Measurements from ENCODE around the gene PLCD1. TPM values are rescaled to one million over a fixed set of nuclear protein-coding genes. Genes with fewer than 3 reads are reported as not detected.
"Not testable (repeated sequence)": the region's sequence is repeated elsewhere in the genome, so short reads cannot be mapped to it uniquely, and the experiment has no call there.

PLCD1 gene
- total RNA-seq, 4 donors from 2014 or later, result 9.7 to 41.5 (median 27.2) TPM

- Histone ChIP-seq H3K4me3 (no peak overlapping the region), H3K9me3 (no peaks in the 10 kb centered on the region), H3K36me3 (no peaks in the 10 kb centered on the region), H3K4me1 (peaks cover 0 to 4% of the 10 kb centered on the region in 2 donors), H3K27ac (no peak overlapping the region), H3K27me3 (no peaks in the 10 kb centered on the region)
- DNase-seq, result no peak
- TF ChIP-seq POLR2A (IDR thresholded peaks at IDR 0.05), result no peak
- TF ChIP-seq CTCF (IDR thresholded peaks at IDR 0.05), result no peak
- intact Hi-C loops (cut with DNase I; ENCODE audit: low total_unique reads), result no loop called here
Observed at GRCh38 chr3:38036286-38036685, 6.8 kb upstream of the PLCD1 start.

GRCh38 chr3:38034335-38034734 is 4.9 kb upstream of the PLCD1 start:
- H3K27me3 ChIP-seq; H3K4me3 ChIP-seq; H3K36me3 ChIP-seq; intact Hi-C loops (cut with DNase I; ENCODE audit: low total_unique reads); H3K4me1 ChIP-seq; H3K27ac ChIP-seq; DNase-seq; H3K9me3 ChIP-seq: not testable (repeated sequence)

GRCh38 chr3:38033586-38033985 is 4.1 kb upstream of the PLCD1 start:
- intact Hi-C loops (cut with DNase I; ENCODE audit: low total_unique reads); H3K36me3 ChIP-seq; DNase-seq; H3K27ac ChIP-seq; H3K9me3 ChIP-seq; H3K4me1 ChIP-seq; H3K4me3 ChIP-seq; H3K27me3 ChIP-seq: not testable (repeated sequence)

GRCh38 chr3:38032328-38032865 is 3.0 kb upstream of the PLCD1 start:
- Histone ChIP-seq H3K4me3 (no peak overlapping the region), H3K9me3 (no peaks in the 10 kb centered on the region), H3K4me1 (no peaks in the 10 kb centered on the region), H3K27ac (no peak overlapping the region), H3K36me3 (no peaks in the 10 kb centered on the region), H3K27me3 (no peaks in the 10 kb centered on the region)
- intact Hi-C loops (cut with DNase I; ENCODE audit: low total_unique reads), result no loop called here
- TF ChIP-seq CTCF (IDR thresholded peaks at IDR 0.05) (no peak), POLR2A (IDR thresholded peaks at IDR 0.05) (no peak)
- DNase-seq, result no peak

- Histone ChIP-seq H3K27ac (peak overlapping the region; percentile 87 to 93), H3K9me3 (no peaks in the 10 kb centered on the region), H3K4me3 (no peak overlapping the region), H3K4me1 (no peaks in the 10 kb centered on the region), H3K27me3 (no peaks in the 10 kb centered on the region), H3K36me3 (no peaks in the 10 kb centered on the region)
- TF ChIP-seq POLR2A (IDR thresholded peaks at IDR 0.05) (no peak), CTCF (IDR thresholded peaks at IDR 0.05) (no peak)
- intact Hi-C loops (cut with DNase I; ENCODE audit: low total_unique reads), result no loop called here
- DNase-seq, result peak in 1 of 2 donors; percentile 50
Observed at GRCh38 chr3:38031022-38031994, 1.9 kb upstream of the PLCD1 start.

All from uterus (tissue), 4 donors.